Neural crest cell (in vitro differentiated cells): ENCODE results near the gene MRPL36. TPM values are rescaled to one million over a fixed set of nuclear protein-coding genes. Genes with fewer than 3 reads are reported as not detected.

Experiments used
- DNase-seq: peaks from one replicate; pipeline ENCODE4 v3.0.0; 2021; ENCODE audit warnings: low read depth, mixed read lengths, low spot score
- H3K27ac Mint-ChIP-seq: one replicate; pipeline ENCODE4 v1.8.0; 2021; ENCODE audit warnings: mild to moderate bottlenecking, mixed read lengths; ENCODE audit not compliant: unreplicated experiment
- H3K27me3 Mint-ChIP-seq: 2 replicates; pipeline ENCODE4 v1.8.0; 2021; ENCODE audit warnings: low read depth, mild to moderate bottlenecking, mixed read lengths
- H3K36me3 Mint-ChIP-seq: 2 replicates; pipeline ENCODE4 v1.8.0; 2021; ENCODE audit warnings: low read depth, mild to moderate bottlenecking, mixed read lengths
- H3K4me1 Mint-ChIP-seq: 2 replicates; pipeline ENCODE4 v1.8.0; 2021; ENCODE audit warnings: mixed read lengths
- H3K4me3 Mint-ChIP-seq: one replicate; pipeline ENCODE4 v1.8.0; 2021; ENCODE audit warnings: mild to moderate bottlenecking, mixed read lengths
- H3K9me3 Mint-ChIP-seq: 2 replicates; pipeline ENCODE4 v1.8.0; 2021; ENCODE audit warnings: mixed read lengths
- CTCF ChIP-seq: fragments of 200-600 bp; sonication (generic); conservative IDR thresholded peaks from 2 replicates; pipeline ENCODE4 v1.5.0; 2021; ENCODE audit warnings: antibody characterized with exemption, mild to moderate bottlenecking
- total RNA-seq: library from RNA; stranded (reverse); gene quantifications from 2 replicates; pipeline ENCODE4 v1.2.1, GENCODE V29; 2021

The MRPL36 gene
- total RNA-seq, 1 donor from 2014 or later: 50.8 TPM

DNA sequence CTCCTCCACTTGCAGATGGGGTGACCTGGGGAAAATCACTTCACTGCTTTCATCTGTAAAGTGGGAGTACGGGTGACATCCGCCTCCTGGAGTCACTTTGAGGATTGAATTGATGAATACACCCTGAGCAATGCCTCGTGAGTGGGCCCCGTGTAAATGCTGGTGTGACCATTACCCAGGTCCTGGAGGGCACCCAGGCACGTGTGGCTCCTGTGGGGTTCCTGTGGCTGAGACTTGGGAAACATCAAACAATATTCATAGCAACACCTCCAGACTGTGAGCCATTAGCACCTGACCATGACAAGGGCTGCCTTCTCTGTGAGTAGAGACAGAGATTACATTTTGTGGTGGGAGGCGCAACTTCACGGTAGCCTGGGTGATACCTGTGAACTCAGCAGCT, 11.4 kb downstream of the MRPL36 start:
- no peaks in the 10 kb centered on the region for H3K27me3 Mint-ChIP-seq
- no peak overlapping the region for H3K4me3 Mint-ChIP-seq
- no peak overlapping the region for H3K27ac Mint-ChIP-seq
- no peaks in the 10 kb centered on the region for H3K36me3 Mint-ChIP-seq
- H3K9me3 Mint-ChIP-seq: no peaks in the 10 kb centered on the region
- TF ChIP-seq CTCF: no peak
- H3K4me1 Mint-ChIP-seq: peaks cover 21% of the 10 kb centered on the region
- no peak for DNase-seq

DNA sequence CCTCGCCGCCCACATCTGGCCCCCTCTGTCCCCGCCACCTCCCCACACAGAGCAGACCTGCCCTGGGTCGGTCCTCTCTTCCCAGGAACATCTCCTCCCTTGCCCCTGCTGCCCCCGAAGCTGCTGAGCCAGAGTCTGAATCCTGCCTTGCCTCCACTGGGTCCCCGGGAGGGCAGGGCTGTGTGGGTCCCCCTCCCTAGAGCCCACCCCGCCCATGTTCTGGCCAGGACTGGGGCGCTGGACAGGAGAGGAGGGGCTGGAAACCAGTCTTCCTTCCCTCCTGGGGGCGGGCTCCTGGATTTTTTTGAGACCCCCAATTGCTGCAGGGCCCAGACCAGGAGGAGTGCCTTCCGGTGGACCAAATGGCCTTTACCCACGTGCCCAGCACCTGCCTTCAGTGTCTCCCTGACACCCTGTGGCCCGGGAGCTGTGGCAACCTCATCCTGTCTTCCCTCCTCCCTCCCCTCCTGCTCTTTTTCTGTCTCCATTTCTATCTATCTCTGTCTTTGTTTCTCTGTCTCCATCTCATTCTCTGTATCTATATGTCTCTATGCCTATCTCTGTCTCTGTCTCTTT, 12.1 kb downstream of the MRPL36 start:
- Mint-ChIP-seq H3K9me3 (no peaks in the 10 kb centered on the region), H3K36me3 (no peaks in the 10 kb centered on the region), H3K4me1 (peaks cover 28% of the 10 kb centered on the region), H3K27me3 (no peaks in the 10 kb centered on the region), H3K4me3 (no peak overlapping the region), H3K27ac (no peak overlapping the region)
- DNase-seq: no peak
- no peak for TF ChIP-seq CTCF

DNA sequence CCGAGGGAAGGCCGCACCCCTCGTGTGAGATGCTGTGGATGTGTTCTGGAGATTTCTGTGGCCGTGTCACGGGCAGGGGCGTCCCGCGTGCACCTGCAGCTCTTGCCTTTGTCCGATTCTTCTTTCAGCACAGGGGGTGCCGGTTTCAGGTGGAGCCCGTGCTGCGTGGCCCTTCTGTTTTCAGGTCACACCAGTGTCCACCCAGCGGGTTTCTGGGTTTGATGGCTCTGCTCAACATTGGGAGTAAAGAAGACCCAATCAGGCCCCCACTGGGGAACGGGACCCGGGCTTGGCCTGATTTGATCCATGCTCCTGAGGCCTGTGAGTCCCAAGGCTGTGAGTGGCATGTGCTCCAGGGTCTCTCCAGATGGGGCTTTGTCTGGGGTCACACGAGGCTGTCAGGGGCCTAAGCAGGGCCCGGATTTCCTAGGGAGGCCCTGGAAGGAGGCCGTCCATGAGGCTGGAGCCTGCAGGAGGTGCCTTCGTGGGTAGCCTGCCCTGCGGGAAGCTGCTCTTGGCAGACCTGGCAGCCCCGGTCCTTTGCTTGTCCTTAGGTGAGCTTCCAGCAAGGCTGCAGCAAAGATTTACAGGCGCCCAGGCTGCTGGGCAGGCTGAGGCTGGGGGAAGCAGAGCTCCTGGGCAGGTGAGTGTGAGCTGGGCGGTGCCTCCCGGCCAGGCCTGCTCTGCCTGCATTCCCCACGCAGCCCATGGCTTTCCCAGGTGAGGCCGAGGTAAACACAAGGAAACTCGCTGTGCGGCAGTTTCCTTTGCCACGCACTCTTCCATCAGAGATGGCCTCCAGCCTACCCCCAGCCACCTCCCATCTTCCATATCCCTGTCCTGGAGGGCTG, 12.8 kb downstream of the MRPL36 start:
- no peaks in the 10 kb centered on the region for H3K36me3 Mint-ChIP-seq
- no peaks in the 10 kb centered on the region for H3K27me3 Mint-ChIP-seq
- TF ChIP-seq CTCF: no peak
- no peaks in the 10 kb centered on the region for H3K9me3 Mint-ChIP-seq
- peaks cover 29% of the 10 kb centered on the region for H3K4me1 Mint-ChIP-seq
- no peak overlapping the region for H3K27ac Mint-ChIP-seq
- DNase-seq: no peak
- no peak overlapping the region for H3K4me3 Mint-ChIP-seq

GRCh38 chr5:1785984-1786383, 13.7 kb downstream of the MRPL36 start:
- Mint-ChIP-seq H3K4me3 (no peak overlapping the region), H3K36me3 (no peaks in the 10 kb centered on the region), H3K27ac (no peak overlapping the region), H3K9me3 (no peaks in the 10 kb centered on the region), H3K4me1 (peaks cover 29% of the 10 kb centered on the region), H3K27me3 (no peaks in the 10 kb centered on the region)
- TF ChIP-seq CTCF: no peak
- DNase-seq: no peak

DNA sequence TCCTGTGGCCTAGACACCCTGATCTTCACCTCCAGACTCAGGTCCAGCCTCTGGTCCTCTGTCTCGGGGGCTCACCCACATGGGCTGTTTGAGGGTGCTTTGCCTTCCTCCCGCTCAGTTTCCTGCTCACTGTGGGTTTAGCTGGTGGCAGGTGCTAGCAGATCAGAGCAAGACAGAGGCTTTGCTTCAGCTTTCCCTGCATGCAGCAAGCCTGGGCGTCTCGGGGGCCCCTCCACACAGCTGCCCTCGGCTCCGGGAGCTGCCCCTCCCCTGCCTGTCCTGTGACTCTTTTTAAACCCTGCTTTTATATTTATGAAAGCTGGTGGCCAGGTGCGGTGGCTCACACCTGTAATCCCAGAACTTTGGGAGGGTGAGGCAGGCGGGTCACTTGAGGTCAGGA, 14.6 kb downstream of the MRPL36 start:
- H3K4me1 Mint-ChIP-seq: peaks cover 22% of the 10 kb centered on the region
- no peaks in the 10 kb centered on the region for H3K9me3 Mint-ChIP-seq

More for the DNA sequence above, 14.6 kb downstream of the MRPL36 start:
- DNase-seq: no peak
- no peaks in the 10 kb centered on the region for H3K36me3 Mint-ChIP-seq
- no peak overlapping the region for H3K4me3 Mint-ChIP-seq
- no peaks in the 10 kb centered on the region for H3K27me3 Mint-ChIP-seq
- no peak overlapping the region for H3K27ac Mint-ChIP-seq
- no peak for TF ChIP-seq CTCF
